Measurements from ENCODE around the gene KCNQ5.

DNA sequence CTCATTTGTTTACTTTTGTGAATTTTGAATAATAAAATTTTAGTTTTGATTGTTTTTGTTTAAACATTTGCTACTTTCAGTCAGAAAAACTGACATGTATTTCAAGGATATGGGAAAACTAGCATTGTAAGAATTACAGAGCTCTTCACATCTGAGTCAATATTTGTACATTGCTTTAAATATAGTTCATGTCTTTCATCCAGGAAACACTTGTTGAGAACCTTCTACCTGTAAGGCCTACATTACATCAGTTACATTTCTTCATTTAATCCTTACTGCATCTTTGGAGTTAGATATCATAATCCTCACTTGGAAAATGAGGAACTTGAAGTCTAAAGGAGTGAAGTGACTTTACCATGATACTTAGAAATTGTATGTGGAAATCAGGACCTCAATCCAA, 242.9 kb downstream of the KCNQ5 start:
- TF ChIP-seq, protein P1, sequence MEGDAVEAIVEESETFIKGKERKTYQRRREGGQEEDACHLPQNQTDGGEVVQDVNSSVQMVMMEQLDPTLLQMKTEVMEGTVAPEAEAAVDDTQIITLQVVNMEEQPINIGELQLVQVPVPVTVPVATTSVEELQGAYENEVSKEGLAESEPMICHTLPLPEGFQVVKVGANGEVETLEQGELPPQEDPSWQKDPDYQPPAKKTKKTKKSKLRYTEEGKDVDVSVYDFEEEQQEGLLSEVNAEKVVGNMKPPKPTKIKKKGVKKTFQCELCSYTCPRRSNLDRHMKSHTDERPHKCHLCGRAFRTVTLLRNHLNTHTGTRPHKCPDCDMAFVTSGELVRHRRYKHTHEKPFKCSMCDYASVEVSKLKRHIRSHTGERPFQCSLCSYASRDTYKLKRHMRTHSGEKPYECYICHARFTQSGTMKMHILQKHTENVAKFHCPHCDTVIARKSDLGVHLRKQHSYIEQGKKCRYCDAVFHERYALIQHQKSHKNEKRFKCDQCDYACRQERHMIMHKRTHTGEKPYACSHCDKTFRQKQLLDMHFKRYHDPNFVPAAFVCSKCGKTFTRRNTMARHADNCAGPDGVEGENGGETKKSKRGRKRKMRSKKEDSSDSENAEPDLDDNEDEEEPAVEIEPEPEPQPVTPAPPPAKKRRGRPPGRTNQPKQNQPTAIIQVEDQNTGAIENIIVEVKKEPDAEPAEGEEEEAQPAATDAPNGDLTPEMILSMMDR (IDR thresholded peaks at IDR 0.05), result no peak
- no peak for TF ChIP-seq POLR2A (IDR thresholded peaks at IDR 0.05)

All from transverse colon (tissue), 3 donors.